Amniotic epithelial cell (primary cell): ENCODE measurements around the gene SPSB3.
"Not testable (repeated sequence)": the region's sequence is repeated elsewhere in the genome, so short reads cannot be mapped to it uniquely, and the experiment has no call there.

ENCODE experiments used
- DNase-seq: peaks from one replicate; pipeline ENCODE4 v3.0.0-alpha.2; 2010; ENCODE audit warnings: low read depth

The SPSB3 gene

GRCh38 chr16:1741553-1742165, 40.7 kb downstream of the SPSB3 start:
- DNase-seq: no peak

DNA sequence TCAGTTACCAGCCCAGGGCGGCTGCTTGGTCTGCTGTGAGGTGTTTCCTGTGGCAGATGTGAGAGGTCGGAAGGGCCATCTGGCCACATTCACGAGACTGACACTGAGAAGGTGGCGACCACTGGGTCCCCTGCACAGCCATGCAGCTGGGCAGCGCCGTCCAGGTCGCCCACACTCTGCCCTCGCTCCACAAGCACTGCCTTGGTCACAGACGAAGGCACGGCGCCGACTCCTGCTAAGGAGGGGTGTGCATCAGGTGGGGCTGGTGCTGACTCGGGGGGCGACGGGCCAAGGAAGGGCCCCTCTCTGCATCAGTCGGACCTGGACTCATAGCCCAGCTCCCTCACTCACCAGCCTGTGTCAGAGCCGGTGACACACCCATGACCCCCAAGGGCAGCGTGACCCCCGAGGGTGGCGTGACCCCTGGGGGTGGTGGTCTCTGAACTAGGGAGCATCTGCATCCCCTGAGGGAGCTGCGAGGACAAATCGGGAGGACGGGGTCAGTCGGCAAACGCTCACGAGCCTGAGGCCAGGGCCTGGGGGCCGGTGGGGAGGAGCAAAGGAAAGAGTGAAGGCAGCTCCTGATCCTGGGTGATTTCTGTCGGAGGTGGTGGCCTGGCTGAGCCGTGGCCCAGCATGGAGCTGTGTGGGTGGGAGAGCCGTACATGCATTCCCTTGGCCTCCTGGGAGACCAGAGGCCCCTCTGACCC, 41.4 kb downstream of the SPSB3 start:
- DNase-seq: no peak

DNA sequence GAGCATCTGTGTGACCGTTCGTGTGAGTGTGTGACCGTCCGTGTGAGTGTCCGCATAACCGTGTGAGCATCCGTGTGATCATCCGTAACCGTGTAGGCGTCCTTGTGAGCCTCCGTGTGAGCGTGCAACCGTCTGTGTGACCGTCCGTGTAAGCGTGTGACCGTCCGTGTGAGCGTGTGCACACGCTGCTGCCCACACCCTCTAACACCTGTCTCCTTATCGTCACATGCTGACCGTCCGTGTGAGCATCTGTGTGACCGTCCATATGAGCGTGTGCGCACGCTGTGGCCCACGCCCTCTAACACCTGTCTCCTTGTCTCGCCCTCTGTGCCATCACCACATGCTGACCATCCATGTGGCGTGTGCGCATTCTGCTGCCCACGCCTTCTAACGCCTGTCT, 42.1 kb downstream of the SPSB3 start:
- no peak for DNase-seq

DNA sequence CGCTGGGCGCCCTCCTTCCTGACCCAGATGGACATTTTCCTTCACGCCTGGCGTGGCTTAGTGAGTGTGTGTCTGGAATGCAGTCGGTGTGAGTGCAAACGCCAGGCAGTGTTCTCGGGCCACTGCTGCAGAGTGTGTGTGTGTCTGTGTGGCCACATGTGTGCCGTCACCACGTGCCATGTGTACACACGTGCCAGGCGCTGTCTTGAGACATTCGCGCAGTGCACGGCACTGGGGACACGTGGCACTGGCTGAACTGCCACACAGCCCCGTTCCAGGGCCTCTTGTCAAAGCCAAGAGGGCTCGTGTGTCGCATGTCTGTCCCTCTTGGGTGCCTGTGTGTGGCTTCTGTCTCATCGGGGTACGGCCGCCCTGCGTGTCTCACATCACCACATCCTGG, 47.6 kb downstream of the SPSB3 start:
- no peak for DNase-seq

DNA sequence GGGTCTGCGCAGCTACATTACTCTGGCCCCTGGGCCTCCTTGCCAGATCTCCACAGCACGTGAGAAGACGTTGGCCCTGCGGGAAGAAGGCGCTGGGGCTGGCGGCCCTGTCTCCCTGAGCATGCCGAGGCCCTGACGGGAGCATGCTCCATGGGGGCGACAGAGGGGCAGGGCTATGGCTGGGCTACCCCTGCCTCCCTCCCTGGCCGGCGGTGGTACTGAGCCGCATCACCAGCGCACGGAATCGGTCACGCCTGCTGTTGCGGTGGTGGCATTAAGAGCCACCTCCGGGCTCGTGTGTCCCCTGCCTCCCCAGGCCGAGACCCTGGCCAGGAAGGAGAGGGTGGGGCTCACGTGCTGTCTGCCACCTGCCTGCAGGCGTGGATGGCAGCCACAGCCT, 48.2 kb downstream of the SPSB3 start:
- no peak for DNase-seq

- not testable (repeated sequence) for DNase-seq
Observed at GRCh38 chr16:1732551-1732987, 49.8 kb downstream of the SPSB3 start.

- DNase-seq: no peak
Observed at GRCh38 chr16:1732071-1732470, 50.3 kb downstream of the SPSB3 start.

- DNase-seq: no peak
Observed at GRCh38 chr16:1731603-1732002, 50.8 kb downstream of the SPSB3 start.

- no peak for DNase-seq
Observed at GRCh38 chr16:1731073-1731472, 51.3 kb downstream of the SPSB3 start.

DNA sequence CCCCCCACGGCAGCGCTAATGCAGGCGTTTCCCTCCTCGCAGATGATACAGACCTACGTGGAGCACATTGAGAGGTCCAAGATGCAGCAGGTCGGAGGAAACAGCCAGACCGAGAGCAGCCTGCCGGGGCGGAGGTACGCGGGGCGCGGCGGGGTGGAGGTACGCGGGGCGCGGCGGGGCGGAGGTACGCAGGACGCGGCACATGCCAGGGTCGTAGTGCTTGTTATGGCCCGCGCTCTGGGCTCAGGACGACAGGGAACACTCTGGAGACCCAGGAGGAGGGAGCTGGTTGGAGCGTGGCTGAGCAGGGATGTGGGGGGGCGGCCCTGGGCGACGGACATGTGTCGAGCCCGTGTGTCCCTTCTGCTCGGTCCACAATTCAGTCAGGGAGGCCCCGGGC, 52.9 kb downstream of the SPSB3 start:
- no peak for DNase-seq

DNA sequence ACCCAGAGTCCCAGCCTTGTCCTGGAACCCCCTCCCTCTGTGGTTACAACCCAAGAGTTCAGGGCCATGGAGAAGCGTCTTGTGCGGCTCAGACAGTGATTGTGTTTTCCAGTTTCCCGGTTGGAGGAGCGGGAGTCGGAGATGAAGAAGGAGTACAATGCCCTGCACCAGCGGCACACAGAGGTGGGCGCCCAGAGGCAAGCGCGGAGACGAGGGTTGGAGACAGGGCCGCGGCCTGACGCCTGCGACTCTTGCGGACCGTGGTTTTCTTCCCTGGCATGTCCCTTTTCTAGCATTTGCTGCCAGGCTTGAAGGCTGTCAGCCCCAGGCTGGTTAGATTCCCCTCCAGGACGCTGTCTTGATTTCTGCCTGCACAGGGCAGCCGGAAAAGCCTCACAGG, 53.3 kb downstream of the SPSB3 start:
- no peak for DNase-seq

- DNase-seq: no peak
Observed at GRCh38 chr16:1727651-1728624, 54.4 kb downstream of the SPSB3 start.
